ENCODE data around the gene GRB10.

DNA sequence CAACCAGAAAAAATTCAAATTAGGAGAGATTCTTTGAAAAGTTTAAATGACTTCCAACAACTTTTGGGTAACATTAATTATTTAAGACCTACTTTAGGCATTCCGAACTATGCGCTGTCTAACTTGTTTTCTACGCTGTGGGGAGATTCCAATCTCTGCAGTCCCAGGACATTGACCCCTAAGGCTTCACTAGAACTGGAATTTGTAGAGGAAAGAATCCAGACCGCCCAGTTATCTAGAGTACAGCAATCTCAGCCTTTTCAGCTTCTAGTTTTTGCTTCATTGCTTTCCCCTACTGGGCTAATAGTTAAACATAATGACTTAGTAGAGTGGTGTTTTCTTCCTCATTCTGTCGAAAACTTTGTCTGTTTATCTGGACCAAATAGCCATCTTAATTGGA, 202.6 kb downstream of the GRB10 start:
- TF ChIP-seq, protein P1, sequence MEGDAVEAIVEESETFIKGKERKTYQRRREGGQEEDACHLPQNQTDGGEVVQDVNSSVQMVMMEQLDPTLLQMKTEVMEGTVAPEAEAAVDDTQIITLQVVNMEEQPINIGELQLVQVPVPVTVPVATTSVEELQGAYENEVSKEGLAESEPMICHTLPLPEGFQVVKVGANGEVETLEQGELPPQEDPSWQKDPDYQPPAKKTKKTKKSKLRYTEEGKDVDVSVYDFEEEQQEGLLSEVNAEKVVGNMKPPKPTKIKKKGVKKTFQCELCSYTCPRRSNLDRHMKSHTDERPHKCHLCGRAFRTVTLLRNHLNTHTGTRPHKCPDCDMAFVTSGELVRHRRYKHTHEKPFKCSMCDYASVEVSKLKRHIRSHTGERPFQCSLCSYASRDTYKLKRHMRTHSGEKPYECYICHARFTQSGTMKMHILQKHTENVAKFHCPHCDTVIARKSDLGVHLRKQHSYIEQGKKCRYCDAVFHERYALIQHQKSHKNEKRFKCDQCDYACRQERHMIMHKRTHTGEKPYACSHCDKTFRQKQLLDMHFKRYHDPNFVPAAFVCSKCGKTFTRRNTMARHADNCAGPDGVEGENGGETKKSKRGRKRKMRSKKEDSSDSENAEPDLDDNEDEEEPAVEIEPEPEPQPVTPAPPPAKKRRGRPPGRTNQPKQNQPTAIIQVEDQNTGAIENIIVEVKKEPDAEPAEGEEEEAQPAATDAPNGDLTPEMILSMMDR (IDR thresholded peaks at IDR 0.05): no peak
- TF ChIP-seq POLR2A (IDR thresholded peaks at IDR 0.05): no peak

All from gastroesophageal sphincter (tissue), 3 donors.